Lung (tissue), 12 donors: ENCODE measurements around the gene PSMG3. TPM values are rescaled to one million over a fixed set of nuclear protein-coding genes. Genes with fewer than 3 reads are reported as not detected.
A peak's percentile ranks its signal among the peaks of the same experiment; 100 is the strongest.

ENCODE experiments used
- ATAC-seq: fragments of 200-7000 bp; cut with Tn5 transposase; one replicate; pipeline ENCODE4 v1.9.1; 2020; ENCODE audit warnings: moderate number of reproducible peaks; ENCODE audit not compliant: insufficient read depth, low FRiP score
- DNase-seq, 3 donors: peaks; one replicate each; pipeline ENCODE4 v3.0.0-alpha.2; 2013 to 2017
- H3K27ac ChIP-seq, 2 donors: one replicate each; pipeline ENCODE4 v1.5.1; 2013; ENCODE audit warnings: mild to moderate bottlenecking in 2 of 2, moderate library complexity in 2 of 2, control low read depth in 1 of 2, inconsistent platforms in 1 of 2, low read depth in 1 of 2, low read length in 1 of 2
- H3K27me3 ChIP-seq, 3 donors: one replicate each; pipeline ENCODE4 v1.5.1; 2013; ENCODE audit warnings: low read length in 2 of 3; ENCODE audit not compliant: control insufficient read depth in 3 of 3, insufficient read depth in 3 of 3
- H3K36me3 ChIP-seq, 4 donors: one replicate each; pipeline ENCODE4 v1.5.1; 2013; ENCODE audit warnings: low read length in 4 of 4, mild to moderate bottlenecking in 1 of 4, moderate library complexity in 1 of 4; ENCODE audit not compliant: control insufficient read depth in 4 of 4, insufficient read depth in 4 of 4
- H3K4me1 ChIP-seq, 5 donors: one replicate each; pipeline ENCODE4 v1.5.1; 2013; ENCODE audit warnings: low read length in 5 of 5, mild to moderate bottlenecking in 2 of 5, moderate library complexity in 1 of 5; ENCODE audit not compliant: control insufficient read depth in 5 of 5, insufficient read depth in 5 of 5
- H3K4me3 ChIP-seq: one replicate; pipeline ENCODE4 v1.5.1; 2013; ENCODE audit warnings: mild to moderate bottlenecking, control low read depth, moderate library complexity
- H3K9ac ChIP-seq, 2 donors: one replicate each; pipeline ENCODE4 v1.5.1; 2013; ENCODE audit warnings: low read length in 2 of 2, control low read depth in 1 of 2; ENCODE audit not compliant: insufficient read depth in 1 of 2
- H3K9me3 ChIP-seq, 4 donors: one replicate each; pipeline ENCODE4 v1.5.1; 2013; ENCODE audit warnings: low read length in 3 of 4, mild to moderate bottlenecking in 1 of 4, moderate library complexity in 1 of 4; ENCODE audit not compliant: control insufficient read depth in 4 of 4, insufficient read depth in 3 of 4
- CTCF ChIP-seq: IDR thresholded peaks from 2 replicates; pipeline ENCODE4 v1.5.1; 2012; ENCODE audit warnings: mild to moderate bottlenecking; ENCODE audit errors: control extremely low read depth, extremely low read depth
- WGBS, 2 donors: extraction: QIAGEN DNeasy Blood & Tissue Kit; methylation state at CpG; one replicate each; pipeline ENCODE4 v1.1.7; 2013; 5-methylcytosine and 5-hydroxymethylcytosine counted together
- polyA plus RNA-seq, 2 donors: library from polyadenylated mRNA; stranded (reverse); fragments of 200-250 nt; gene quantifications; one replicate each; pipeline ENCODE4 v1.2.1, GENCODE V29; 2013
- total RNA-seq, 2 donors: library from RNA; depleted of rRNA in 1 of 2; stranded (reverse); fragments of >200 nt in 1 of 2; gene quantifications; one replicate each; pipeline ENCODE4 v1.2.1, GENCODE V29; 2014 to 2021
- donor health status: control.
- donor health status: control.
- donor health status: Bipolar disorder and iron deficiency.
- donor health status: healthy.
- donor health status: DM: yes; HTN: yes; CAD: no.

The PSMG3 gene
- total and polyA plus RNA-seq, 4 donors: 10.7 to 86.7 (median 41.8) TPM

- ATAC-seq (peak; percentile 30), DNase-seq (peak; percentile 94 to 98 (median 97))
- 40 to 63% methylated on average over 56 of the region's 56 CpGs for WGBS, 2 donors
- peaks cover 0 to 3% (median 0%) of the 10 kb centered on the region in 3 donors for H3K27me3 ChIP-seq
- peaks cover 0 to 32% (median 20%) of the 10 kb centered on the region in 5 donors for H3K4me1 ChIP-seq
- peak overlapping the region; percentile 28 to 52 for H3K9ac ChIP-seq
- peak overlapping the region; percentile 97 for H3K27ac ChIP-seq
- H3K9me3 ChIP-seq: no peaks in the 10 kb centered on the region
- peaks cover 0 to 42% (median 5%) of the 10 kb centered on the region in 4 donors for H3K36me3 ChIP-seq
- peak overlapping the region; percentile 43 for H3K4me3 ChIP-seq
- TF ChIP-seq CTCF: no peak
Measured at GRCh38 chr7:1537535-1538412, 32.1 kb downstream of the PSMG3 start.

GRCh38 chr7:1536743-1537534 is 32.9 kb downstream of the PSMG3 start:
- Histone ChIP-seq H3K36me3 (peaks cover 0 to 36% (median 3%) of the 10 kb centered on the region in 4 donors), H3K9me3 (no peaks in the 10 kb centered on the region), H3K9ac (peak overlapping the region in 1 of 2 donors; percentile 54), H3K27ac (peak overlapping the region; percentile 97), H3K4me1 (peaks cover 3 to 40% (median 24%) of the 10 kb centered on the region in 5 donors), H3K4me3 (peak overlapping the region; percentile 43), H3K27me3 (peaks cover 0 to 3% (median 3%) of the 10 kb centered on the region in 3 donors)
- WGBS, 2 donors: 35 to 66% methylated on average over 50 to 52 of the region's 52 CpGs
- TF ChIP-seq CTCF: no peak
- ATAC-seq (peak; percentile 69), DNase-seq (peak; percentile 95 to 97 (median 96))

- H3K9ac ChIP-seq: no peak overlapping the region
- no peak for TF ChIP-seq CTCF
- H3K4me3 ChIP-seq: no peak overlapping the region
- WGBS, 2 donors: 71 to 88% methylated on average over 7 of the region's 7 CpGs
- ATAC-seq: no peak
- H3K27me3 ChIP-seq: peaks cover 0 to 7% (median 3%) of the 10 kb centered on the region in 3 donors
- no peak for DNase-seq
- H3K36me3 ChIP-seq: peaks cover 0 to 31% (median 3%) of the 10 kb centered on the region in 4 donors
- peaks cover 3 to 44% (median 24%) of the 10 kb centered on the region in 5 donors for H3K4me1 ChIP-seq
- no peaks in the 10 kb centered on the region for H3K9me3 ChIP-seq
- H3K27ac ChIP-seq: peak overlapping the region; percentile 97
Measured at GRCh38 chr7:1536455-1536742, 33.4 kb downstream of the PSMG3 start.
